ENCODE data around the gene ENSA.
"Not testable (repeated sequence)": the region's sequence is repeated elsewhere in the genome, so short reads cannot be mapped to it uniquely, and the experiment has no call there.

Gene ENSA

DNA sequence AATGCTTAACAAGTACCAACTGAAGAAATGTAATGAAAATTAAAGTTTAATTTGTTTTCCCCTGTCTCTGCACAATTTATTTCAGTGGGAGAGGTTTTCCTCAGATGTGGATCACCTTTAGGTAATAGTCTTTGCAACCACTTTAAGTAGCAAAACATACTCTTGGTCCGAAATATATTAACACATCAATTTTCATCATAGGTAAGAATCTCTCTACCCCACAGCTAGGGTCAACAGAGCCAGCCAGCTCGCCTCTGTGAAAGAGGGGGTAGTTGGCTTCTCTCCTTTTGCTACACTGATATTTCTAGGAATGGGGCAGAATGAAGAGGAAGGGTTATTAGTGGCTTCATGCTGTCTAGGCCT, 25.2 kb downstream of the ENSA start:
- TF ChIP-seq, protein P1, sequence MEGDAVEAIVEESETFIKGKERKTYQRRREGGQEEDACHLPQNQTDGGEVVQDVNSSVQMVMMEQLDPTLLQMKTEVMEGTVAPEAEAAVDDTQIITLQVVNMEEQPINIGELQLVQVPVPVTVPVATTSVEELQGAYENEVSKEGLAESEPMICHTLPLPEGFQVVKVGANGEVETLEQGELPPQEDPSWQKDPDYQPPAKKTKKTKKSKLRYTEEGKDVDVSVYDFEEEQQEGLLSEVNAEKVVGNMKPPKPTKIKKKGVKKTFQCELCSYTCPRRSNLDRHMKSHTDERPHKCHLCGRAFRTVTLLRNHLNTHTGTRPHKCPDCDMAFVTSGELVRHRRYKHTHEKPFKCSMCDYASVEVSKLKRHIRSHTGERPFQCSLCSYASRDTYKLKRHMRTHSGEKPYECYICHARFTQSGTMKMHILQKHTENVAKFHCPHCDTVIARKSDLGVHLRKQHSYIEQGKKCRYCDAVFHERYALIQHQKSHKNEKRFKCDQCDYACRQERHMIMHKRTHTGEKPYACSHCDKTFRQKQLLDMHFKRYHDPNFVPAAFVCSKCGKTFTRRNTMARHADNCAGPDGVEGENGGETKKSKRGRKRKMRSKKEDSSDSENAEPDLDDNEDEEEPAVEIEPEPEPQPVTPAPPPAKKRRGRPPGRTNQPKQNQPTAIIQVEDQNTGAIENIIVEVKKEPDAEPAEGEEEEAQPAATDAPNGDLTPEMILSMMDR (IDR thresholded peaks at IDR 0.05; ENCODE audit: extremely low read depth, missing control alignments): no peak

GRCh38 chr1:150603711-150604110, 25.7 kb downstream of the ENSA start:
- DNase-seq (ENCODE audit: low spot score): no peak
- TF ChIP-seq, protein P1 (IDR thresholded peaks at IDR 0.05; ENCODE audit: extremely low read depth, missing control alignments): no peak

More for the DNA sequence above, 25.2 kb downstream of the ENSA start:
- DNase-seq (ENCODE audit: low spot score): no peak

GRCh38 chr1:150602372-150602771, 27.0 kb downstream of the ENSA start:
- DNase-seq (ENCODE audit: low spot score): not testable (repeated sequence)

GRCh38 chr1:150601540-150601939, 27.9 kb downstream of the ENSA start:
- DNase-seq (ENCODE audit: low spot score): no peak
- TF ChIP-seq, protein P1 (IDR thresholded peaks at IDR 0.05; ENCODE audit: extremely low read depth, missing control alignments): no peak

DNA sequence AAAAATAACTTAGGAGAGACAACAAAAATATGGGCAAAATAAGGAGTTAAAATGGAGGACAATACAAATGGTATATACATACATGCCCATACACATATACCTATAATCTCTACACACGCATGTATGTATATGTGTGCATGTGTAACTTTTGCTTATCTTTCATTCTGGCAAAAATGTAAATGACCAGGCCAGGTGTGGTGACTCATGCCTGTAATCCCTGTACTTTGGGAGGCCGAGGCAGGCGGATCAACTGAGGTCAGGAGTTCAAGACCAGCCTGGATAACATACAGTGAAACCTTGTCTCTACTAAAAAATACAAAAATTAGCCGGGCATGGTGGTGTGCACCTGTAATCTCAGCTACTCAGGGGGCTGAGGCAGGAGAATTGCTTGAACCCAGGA, 31.1 kb downstream of the ENSA start:
- DNase-seq (ENCODE audit: low spot score): not testable (repeated sequence)

- TF ChIP-seq, protein P1 (IDR thresholded peaks at IDR 0.05; ENCODE audit: extremely low read depth, missing control alignments): no peak
- no peak for DNase-seq (ENCODE audit: low spot score)
These were observed 32.4 kb downstream of the ENSA start for GRCh38 chr1:150596976-150597375.

- TF ChIP-seq, protein P1 (IDR thresholded peaks at IDR 0.05; ENCODE audit: extremely low read depth, missing control alignments): no peak
- DNase-seq (ENCODE audit: low spot score): no peak
These were observed 33.1 kb downstream of the ENSA start for GRCh38 chr1:150596095-150596892.

- TF ChIP-seq, protein P1 (IDR thresholded peaks at IDR 0.05; ENCODE audit: extremely low read depth, missing control alignments): no peak
- no peak for DNase-seq (ENCODE audit: low spot score)
These were observed 47.0 kb downstream of the ENSA start for GRCh38 chr1:150582371-150582770.

GRCh38 chr1:150581962-150582361, 47.5 kb downstream of the ENSA start:
- not testable (repeated sequence) for DNase-seq (ENCODE audit: low spot score)

DNA sequence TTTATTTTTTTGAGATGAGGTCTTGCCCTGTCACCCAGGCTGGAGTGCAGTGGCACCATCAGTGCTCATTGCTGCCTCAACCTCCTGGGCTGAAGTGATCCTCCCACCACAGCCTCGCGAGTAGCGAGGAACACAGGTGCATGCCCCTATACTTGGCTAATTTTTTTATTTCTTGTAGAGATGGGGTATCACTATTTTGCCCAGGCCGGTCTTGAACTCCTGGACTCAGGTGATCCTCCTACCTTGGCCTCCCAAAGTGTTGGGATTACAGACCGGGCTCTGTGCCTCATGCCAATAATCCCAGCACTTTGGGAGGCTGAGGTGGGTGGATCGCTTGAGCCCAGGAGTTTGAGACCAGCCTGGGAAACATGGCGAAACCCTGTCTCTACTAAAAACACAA, 48.0 kb downstream of the ENSA start:
- DNase-seq (ENCODE audit: low spot score): not testable (repeated sequence)

DNA sequence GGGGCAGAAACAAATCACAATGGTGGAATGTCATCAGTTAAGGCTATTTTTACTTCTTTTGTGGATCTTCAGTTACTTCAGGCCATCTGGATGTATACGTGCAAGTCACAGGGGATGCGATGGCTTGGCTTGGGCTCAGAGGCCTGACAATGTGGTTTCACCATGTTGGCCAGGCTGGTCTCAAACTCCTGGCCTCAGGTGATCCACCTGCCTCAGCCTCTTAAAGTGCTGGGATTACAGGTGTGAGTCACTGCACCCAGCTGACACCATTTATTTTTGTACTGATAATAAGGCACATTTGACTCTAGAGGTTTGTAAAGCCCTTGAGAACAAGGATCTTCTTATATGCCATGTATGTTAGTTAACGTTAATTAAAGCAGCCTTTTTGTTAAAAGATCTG, 48.4 kb downstream of the ENSA start:
- DNase-seq (ENCODE audit: low spot score): not testable (repeated sequence)

Measured in GM20000 (cell line).